Measurements from ENCODE around the gene FXYD6. TPM values are rescaled to one million over a fixed set of nuclear protein-coding genes. Genes with fewer than 3 reads are reported as not detected.

Gene FXYD6
- polyA plus RNA-seq, 5 donors, result 148 to 185 (median 176) TPM

DNA sequence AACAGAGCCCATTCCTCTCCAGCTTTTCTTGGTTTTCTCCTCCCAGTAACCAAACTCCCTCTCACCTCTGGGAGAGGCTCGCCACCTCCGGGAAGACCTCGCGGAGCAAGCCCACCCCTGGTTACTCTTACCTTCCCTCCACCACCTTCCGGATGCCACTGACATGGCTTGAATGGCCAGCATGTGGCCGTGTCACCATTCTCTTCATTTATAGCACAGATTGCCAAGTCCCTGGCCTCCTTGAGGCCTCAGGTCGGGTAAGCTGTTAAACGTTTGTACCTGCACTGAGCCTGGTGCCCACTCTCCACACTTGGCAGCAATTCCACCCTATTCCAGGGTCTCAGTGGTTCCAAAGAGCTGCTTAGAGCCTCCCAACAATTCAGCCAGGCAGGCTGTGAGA is 43.9 kb downstream of the FXYD6 start:
- no peak for DNase-seq

DNA sequence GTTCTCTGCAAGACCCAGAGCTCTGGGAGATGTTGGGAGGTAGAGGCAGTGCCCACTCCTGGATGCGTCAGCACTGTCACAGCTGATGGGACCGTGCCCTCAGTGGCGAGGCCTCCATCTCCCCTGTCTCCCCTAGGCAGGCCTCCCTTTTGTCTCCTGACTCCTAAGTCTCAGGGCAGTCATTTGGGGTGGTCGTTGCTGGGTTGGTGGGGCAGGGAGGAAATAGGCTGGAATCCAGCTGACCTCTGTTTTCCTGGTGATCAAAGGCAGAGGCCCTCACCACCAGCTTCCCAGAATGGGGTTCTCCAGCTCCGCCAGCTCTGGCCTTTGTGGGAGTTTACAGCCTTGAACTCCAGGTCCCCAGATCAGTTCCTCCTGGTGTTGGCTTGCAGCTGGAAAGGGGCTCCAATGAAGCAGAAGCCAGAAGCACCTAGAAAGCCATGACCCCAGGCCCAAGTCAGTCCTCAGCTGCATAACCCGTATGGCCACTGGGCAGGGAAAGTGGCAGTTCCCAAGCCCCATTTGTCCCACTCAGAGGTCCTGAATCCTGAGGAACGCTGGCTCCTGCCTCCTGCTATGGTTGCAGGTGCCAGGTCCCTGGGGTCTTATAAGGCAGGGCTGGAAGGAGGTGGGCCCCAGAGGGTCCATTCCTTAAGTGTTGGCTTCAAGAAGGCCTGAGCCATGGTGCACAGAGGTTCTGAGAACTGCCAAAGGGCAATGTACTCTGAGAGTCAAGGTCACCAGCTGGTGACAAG is 44.6 kb downstream of the FXYD6 start:
- DNase-seq, result no peak

DNA sequence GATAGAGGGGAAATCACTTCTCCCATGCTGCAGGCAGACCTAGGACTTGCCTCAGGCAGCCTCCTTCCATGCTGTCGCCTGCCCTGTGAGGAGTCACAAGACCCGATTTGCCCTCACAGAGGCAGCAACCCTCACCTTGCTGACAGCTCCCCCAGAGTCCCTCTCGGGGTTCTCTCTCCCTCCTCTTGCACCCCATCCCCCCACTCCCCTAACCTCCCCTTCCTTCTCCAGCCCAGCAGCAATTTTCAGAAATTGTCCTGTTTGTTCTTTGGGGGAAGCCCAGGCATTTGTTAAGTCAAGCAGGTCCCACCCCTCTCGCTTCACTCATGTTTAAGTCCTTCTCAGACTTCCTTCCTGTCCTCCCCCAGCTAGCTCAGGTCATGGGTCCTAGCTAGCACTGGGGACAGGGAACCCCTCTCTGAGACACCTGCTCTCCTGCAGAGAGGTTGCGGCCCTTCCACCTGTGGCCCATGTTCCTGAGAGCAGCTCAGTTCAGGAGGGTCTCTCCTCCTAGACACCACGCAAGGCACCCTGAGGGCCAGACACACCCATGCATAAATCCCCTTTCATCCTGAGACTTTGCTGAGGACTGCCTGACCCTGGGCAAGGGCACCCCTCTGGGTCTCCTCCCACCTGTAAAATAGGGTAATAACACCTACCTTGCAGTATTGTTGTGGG is 45.6 kb downstream of the FXYD6 start:
- DNase-seq, result no peak

DNA sequence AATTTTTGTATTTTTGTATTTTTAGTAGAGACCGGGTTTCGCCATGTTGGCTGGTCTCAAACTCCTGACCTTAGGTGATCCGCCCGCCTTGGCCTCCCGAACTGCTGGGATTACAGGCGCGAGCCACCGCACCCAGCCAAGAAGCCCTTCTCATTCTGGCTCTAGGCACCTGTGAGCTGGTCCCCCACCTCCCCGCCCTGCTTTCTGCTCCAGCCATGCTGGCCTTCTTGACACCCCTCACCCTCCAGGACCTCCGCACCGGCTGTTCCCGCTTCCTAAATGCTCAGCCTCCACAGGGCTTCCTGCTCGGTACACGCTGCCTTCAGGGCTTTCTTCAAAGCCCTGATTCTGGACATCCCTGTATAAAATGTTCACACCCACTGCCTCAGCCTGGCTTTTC is 46.4 kb downstream of the FXYD6 start:
- DNase-seq, result no peak

DNA sequence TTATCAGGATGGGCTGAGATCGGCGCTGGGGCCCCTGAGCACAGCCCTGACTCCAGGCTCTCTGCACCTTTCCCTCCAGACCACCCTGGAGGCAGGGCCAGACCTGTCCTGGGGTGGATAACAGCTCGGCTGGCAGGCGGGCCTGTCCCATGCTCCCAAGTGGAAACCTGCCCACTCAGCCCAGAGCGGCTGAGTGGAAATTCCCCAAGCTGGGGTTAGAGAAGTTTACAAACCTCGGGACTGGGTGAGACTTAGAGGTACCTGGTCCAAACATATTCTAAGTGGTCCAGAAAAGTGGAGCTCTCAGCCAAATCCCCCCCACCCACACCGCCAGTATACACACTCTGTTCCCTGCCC is 47.1 kb downstream of the FXYD6 start:
- DNase-seq, result no peak

DNA sequence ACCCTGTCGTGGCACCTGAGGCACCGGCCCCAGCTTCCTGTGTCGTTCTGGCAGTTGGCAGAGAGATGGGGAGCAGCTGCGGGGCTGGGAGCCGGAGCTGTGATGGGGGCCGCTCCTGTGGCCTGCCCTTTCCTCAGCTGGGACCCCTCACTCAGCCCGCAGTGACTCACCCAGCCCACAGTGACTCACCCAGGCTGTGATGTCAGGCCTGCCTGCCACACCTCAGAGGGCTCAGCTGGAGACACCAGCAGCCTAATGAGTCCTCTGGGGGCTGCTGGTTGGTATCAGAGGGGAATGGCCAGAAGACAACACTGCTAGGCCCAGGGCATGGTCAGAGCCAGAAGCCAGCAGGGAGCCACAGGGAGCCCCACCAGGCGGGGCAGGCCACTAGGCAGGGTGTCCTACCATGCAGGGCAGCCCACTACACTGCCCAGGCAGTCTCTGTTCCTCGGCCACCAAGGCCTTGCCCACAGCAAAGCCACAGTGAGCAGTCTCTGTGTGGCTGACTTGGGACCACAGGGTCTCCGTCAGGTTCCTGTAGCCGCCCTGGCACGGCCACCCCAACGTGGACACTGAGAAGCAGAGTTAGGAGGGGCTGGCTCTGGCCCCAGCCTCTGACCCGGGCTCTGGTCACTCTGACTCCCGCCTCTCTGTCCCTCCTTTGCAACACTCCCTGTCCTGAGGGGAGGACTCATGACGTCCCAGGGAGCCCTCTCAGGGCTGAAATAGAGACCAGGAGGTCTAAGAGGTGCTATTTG is 47.7 kb downstream of the FXYD6 start:
- no peak for DNase-seq

DNA sequence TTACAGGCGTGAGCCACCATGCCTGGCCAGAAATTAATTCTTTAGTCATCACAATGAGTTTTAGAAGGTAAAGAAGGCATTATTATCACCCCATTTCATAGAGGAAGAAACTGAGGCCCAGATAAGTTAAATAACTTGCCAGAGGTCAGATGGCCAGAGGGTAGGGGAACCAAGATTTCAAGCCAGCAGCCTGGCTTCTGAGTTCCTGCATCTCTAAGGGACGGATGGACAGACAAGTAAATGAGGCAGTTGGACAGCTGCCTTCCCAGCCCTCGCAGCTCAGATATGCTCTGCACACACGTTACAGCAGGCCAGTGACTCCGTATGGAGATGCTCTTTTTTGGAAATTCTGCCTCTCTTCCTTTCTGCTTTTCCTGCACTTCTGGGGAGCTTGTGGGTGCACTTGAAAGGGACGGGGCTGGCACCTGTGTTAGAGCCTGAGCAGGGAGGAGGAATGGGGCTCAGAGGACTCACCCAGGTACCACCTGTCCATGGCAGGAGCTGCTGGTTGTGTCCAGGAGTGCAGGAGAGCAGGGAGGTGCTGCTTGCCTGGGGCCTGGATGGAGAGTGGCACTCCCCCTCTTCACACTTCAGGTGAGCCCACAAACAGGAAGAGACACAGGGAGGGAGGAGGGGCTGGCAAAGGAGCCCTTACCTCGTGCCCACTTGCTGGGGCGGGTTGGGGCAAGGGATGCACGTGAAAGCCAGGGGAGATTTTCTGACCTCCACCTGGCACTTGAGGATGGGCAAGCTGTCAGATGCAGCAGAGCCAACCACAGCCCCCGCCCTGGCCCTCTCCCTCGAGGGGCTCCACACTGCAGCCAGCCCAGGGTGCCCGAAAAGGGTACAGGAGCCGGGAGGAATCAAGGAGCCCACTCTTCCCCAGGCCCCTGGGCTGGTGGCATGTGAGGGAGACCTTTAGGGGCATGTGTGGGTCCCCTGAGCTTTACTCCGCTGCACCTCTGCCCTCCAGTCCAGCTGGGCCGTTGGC is 48.6 kb downstream of the FXYD6 start:
- no peak for DNase-seq

DNA sequence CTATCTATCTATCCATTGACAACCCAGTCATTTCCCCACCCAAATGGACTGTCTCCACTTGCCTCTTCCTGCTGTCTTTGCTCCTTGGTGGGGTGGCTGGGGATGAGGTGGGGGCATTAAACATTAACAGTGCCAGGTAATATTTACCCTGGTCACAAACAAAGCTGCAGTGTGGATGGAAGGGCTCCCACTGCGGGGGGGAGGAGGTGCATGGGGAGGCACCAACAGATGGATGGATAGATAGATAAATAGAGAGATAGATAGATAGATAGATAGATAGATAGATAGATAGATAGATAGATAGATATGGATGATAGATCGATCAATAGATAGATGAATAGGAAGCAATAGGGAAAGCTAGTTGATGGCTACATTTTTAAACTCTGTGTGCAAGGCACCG is 49.6 kb downstream of the FXYD6 start:
- no peak for DNase-seq

DNA sequence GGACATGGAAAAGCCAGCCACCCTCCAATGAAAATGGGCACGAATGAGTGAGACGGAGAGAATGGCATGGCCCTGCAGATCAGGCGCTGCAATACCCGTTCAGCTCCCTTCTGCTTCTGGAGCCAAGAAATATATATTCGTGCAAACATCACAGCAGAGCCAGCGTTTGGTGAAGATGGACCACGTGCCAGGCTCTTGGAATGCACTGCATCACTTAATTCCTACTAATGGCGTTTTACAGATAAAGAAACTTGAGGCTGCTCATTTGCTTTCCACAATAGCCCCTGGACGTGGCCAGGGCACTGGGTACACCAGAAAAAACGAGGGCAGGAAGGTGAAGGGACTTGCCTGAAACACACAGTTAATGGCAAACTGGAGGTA is 50.3 kb downstream of the FXYD6 start:
- DNase-seq, result no peak

DNA sequence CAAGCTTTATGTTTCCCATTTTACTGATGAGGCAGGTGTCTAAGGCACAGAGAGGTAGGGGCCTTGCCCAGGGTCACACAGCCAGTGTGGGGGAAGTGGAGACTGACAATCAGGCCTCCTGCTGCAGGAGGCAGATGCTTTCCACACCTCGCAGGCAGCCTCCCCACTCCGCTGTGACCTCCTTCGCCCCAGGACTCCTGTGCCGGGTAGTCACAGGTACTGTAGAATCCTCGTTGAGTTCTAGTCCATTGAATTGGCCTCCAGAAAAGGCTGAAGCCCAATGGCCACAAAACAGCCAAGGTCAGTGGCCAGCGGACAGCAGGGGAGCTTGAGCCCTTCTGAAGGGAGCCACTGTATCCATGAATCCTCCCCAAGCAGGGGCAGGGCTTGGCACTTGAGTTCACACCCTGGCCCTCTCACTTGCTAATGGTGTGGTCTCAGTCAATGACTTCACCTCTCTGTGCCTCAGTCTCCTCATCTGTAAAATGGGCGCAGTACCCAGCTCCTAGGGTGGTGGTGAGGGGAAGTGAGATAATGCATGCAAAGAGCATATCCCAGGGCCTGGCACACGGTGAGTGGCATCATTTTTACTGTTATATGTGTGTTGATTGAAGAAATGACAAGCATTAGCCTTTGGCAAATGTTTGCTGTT is 50.8 kb downstream of the FXYD6 start:
- DNase-seq, result no peak

DNA sequence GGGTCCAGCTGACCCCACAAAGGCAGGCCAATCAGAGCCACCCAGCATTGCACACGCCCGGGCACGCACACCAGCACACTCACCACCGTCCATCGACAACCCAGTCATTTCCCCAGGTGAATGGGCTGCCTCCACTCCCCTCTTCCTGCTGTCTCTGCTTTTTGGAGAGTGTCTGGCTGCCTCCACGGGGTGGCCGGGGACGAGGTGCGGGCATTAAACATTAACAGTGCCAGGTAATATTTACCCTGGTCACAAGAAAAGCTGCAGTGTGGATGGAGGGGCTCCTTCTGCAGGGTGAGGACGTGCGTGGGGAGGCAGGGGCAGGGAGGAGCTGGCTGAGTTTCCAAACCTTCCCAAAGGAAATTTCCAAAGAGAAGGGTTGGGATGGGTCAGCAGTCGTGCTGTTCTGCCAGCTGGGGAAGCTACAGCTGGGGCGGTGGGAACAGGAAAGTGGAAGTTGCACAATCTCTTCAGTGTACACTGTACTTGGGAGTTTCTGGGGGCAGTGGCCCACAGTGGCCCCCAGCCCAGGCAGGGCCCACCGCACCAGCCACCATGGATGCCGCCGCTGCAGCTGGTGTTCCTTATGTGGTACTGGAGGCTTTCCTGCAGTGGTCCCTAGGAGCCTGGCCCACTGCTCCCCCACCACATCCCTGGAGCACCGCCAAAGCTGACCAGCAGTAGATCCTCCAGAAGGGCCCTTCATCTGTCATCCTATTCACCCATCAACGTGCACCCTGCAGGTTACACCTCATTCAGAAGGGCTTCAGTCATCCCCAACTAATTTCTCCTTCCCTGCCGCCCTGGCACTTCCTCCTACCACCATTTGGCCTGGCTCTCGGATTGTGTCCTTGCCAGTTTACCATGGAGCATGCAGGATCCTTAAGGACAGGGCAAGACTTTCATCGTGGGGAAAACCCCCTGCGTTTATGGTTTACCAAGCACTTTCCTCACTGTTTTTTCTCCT is 51.6 kb downstream of the FXYD6 start, which contains the start of gene FXYD2:
Gene FXYD2 (minus strand): TSS at position 174 of the 967 bp plus-strand sequence. CDS start 66 bp downstream, at position 108.
- peak; percentile 80 to 83 for DNase-seq

DNA sequence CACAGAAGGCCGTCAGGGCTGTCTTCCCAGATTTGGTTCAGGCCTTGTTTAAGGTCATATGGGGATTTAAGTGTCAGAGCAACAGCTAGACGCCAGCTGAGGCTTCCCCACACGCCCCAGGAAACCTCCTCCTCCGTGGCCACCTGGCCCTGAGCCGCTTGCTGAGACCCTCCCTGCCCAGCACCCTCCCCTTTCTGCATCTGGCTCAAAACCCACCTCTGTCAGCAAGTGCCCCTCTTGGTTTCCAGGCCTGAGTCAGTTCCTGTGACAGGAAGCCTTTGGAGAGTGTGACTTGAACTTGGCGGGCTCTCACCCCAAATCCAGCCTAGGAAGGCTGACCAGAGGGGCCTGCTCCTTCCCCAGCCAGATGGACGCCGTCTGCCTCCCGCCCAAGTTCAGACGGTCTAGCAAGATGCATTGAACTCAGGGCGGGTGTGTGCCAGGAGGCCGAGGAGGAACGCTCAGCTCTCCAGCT is 52.5 kb downstream of the FXYD6 start:
- DNase-seq, result peak; percentile 86

DNA sequence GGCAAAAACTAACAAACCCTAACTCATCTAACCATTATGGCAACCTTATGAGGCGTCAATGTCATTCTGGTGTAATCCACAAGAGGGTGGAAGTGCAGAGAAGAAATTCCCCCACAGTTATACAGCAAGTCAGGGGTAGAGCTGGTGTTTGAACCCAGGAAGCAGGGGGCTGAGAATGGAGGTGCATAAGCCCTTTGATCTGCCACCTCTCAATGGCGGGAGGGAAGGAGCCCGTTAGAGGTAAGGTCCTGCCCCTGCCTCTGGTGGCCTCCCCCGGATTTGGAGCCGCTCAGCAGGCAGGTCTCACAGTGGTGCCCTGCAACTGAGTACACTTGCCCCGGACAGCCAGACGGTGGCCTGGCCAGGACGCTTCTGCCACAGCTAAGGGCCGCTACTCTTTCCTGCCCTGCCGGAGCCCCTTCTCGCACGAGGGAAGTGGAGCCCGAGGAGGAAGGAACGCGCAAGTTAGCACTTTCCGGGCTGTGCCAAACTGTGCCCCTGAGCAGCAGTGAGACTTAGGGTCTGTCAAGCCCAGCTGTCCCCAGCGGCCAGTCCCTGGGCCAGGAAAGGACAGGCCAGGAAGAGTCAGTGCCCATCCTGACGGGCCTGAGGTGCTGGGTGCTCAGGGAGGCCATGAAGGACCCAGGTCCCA is 53.0 kb downstream of the FXYD6 start:
- DNase-seq, result no peak

DNA sequence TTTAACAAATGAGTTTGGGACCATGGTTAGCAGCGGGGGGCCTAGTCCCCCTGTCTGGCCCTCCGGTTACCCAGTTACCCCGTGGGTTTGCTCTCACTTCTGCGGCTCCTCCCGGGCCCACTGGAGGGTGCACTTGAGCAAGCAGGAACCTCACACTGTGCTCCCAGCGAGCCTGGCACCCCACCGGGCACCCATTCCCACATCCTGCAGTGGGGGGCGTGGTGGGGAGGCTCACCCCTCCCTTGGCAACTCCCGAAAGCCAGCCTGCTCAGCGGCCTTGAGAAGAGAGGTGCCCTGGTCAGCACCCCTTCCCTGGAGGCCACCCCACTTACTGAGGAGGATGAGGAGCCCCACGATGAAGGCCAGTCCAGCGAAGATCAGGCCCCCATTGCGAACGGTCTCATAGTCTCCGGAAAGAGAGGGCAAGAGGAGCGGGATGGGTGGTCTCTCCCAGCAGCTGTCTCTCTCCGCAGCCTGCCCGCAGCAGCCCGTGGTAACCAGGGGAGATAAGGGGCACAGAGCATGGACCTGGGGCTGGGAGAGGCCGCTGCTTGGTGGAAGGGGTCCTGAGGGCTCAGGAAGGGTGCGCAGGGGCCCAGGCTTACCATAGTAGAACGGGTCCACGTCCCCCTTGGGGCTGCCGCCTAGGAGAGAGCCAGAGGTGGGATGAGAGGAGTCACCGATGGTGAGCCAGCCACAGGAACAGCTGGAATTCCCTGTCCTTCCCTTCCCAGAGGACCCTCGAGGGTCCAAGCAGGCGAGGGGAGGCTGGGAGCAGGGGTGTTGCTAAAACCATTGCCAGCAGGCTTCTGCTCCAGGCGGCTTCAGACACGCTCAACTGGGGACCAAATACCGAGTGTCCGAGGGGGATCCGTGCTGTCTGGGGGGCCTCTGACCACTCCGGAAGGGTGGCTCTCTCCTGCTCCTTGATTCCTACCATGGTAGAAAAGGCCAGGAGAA is 54.1 kb downstream of the FXYD6 start:
- DNase-seq, result no peak

DNA sequence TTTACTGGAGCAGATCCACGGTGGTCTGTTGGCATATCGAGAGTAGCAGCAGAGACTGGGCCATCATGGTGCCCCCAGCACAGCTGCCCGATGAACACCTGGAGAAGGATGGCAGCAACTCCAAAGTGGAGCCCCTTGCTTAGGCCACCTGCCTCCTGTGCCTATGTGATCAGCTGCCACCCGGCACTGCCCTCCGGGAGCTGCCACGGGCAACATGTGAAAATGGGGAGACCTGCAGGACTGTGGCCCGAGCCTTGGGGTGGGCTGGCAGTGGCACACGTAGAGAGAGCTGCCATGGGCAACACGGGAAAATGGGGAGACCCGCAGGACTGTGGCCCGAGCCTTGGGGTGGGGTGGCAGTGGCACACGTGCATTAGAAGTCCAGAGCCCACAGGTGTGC is 55.0 kb downstream of the FXYD6 start:
- DNase-seq, result no peak

DNA sequence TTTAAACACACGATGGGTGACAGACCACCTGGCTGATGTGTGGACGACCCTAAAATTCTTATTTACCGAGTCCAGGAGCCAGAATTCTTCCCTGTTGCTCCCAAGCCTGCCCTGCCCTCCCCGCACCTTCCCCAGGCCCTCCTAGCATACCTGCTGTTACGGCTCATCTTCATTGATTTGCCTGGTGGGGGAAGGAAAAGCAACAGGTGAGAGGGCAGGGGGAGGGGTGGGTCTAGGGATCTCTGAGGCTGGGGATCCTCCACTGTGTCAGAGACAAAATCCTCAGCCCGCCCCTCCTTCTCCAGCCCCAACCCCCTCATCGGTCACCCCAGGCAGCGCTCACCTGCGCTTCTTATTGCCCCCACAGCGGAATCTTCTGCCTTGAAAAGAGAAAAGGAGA is 55.9 kb downstream of the FXYD6 start:
- no peak for DNase-seq

DNA sequence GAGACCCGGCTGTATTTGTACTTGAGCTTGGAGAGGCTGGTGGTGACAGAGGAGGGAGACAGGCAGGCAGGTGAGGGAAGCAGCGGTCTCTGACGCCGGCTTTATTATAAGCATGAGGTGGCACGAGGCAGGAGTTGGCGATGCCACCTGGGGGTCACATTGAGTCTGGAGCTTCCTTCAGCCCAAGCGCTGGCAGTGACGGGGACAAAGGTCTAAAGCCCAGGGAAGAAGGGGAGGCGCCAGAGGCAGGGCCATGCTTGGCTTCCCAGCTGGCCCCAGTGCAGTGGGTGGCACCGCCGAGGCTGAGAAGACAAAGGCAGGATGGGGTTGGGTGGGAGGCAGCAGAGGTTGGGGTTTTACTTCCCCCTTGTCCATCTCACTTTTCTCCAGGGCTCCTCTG is 56.4 kb downstream of the FXYD6 start:
- DNase-seq, result no peak

Measured in right lung (tissue), 5 donors.